WTC11 (cell line): ENCODE results near the gene PRRC2B.

Experiments
- JUN ChIP-seq: sonication (generic); formaldehyde crosslinking; IDR thresholded peaks from 2 replicates; pipeline ENCODE4 v1.8.0; 2023; ENCODE audit warnings: mild to moderate bottlenecking, missing genetic modification reagents
- TF ChIP-seq, protein P1 (sequence below): fragments of 200-600 bp; IDR thresholded peaks from 2 replicates; pipeline ENCODE4 v1.8.0; 2022; ENCODE audit warnings: antibody characterized with exemption
- TF ChIP-seq, protein P2 (sequence below): sonication (generic); formaldehyde crosslinking; IDR thresholded peaks from 2 replicates; pipeline ENCODE4 v1.8.1; 2023; ENCODE audit warnings: mild to moderate bottlenecking, missing genetic modification reagents

DNA sequence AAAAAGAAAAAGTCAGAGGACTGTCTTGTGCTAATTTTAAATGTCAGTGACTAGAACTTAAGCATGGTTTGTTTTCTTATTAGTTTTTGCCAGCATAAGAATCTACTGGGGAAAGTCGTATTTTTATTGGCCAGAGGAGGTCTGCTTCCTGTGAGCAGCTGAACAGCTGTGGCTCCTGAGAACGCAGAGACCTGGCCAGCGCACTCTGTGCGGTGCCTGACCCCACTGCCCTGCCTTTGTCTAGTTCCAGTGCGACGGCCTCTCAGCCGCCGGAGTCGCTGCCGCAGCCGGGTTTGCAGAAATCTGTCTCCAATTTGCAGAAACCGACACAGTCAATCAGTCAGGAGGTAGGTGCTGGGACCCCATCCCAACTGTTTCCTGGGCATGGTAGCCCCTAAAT, 42.5 kb downstream of the PRRC2B start:
- TF ChIP-seq, protein P1, sequence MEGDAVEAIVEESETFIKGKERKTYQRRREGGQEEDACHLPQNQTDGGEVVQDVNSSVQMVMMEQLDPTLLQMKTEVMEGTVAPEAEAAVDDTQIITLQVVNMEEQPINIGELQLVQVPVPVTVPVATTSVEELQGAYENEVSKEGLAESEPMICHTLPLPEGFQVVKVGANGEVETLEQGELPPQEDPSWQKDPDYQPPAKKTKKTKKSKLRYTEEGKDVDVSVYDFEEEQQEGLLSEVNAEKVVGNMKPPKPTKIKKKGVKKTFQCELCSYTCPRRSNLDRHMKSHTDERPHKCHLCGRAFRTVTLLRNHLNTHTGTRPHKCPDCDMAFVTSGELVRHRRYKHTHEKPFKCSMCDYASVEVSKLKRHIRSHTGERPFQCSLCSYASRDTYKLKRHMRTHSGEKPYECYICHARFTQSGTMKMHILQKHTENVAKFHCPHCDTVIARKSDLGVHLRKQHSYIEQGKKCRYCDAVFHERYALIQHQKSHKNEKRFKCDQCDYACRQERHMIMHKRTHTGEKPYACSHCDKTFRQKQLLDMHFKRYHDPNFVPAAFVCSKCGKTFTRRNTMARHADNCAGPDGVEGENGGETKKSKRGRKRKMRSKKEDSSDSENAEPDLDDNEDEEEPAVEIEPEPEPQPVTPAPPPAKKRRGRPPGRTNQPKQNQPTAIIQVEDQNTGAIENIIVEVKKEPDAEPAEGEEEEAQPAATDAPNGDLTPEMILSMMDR = no peak
- TF ChIP-seq, protein P2, sequence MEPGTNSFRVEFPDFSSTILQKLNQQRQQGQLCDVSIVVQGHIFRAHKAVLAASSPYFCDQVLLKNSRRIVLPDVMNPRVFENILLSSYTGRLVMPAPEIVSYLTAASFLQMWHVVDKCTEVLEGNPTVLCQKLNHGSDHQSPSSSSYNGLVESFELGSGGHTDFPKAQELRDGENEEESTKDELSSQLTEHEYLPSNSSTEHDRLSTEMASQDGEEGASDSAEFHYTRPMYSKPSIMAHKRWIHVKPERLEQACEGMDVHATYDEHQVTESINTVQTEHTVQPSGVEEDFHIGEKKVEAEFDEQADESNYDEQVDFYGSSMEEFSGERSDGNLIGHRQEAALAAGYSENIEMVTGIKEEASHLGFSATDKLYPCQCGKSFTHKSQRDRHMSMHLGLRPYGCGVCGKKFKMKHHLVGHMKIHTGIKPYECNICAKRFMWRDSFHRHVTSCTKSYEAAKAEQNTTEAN (CRISPR knock-in tag) = no peak
- no peak for TF ChIP-seq JUN (CRISPR knock-in tag)
